ENCODE measurements around the gene AKAP13.
A peak's percentile ranks its signal among the peaks of the same experiment; 100 is the strongest.
"Not testable (repeated sequence)": the region's sequence is repeated elsewhere in the genome, so short reads cannot be mapped to it uniquely, and the experiment has no call there.

AKAP13 gene

GRCh38 chr15:85523530-85523929, 143.1 kb downstream of the AKAP13 start:
- Histone ChIP-seq H3K4me2 (peak overlapping the region; percentile 21 to 90 (median 47); a peak in 17 of 22 replicates), H3K27ac (peak overlapping the region in 3 of 11 experiments; percentile 5 to 22 (median 19); a peak in 2 of 22 replicates), H3K27me3 (no peaks in the 10 kb centered on the region), H3K36me3 (peaks cover 0 to 10% (median 4%) of the 10 kb centered on the region in 11 experiments; a peak in 8 of 22 replicates), H3K9ac (no peak overlapping the region), H4K20me1 (no peaks in the 10 kb centered on the region), H3K4me1 (peaks cover 45 to 67% (median 57%) of the 10 kb centered on the region in 10 experiments), H3K4me3 (no peak overlapping the region), H3K9me3 (replicated peaks in 1 of 11) (no peaks in the 10 kb centered on the region)
- no peak for TF ChIP-seq Cebpa-rat (IDR thresholded peaks at IDR 0.05)

GRCh38 chr15:85525755-85526154, 145.4 kb downstream of the AKAP13 start:
- Histone ChIP-seq H3K4me2 (peak overlapping the region; percentile 76 to 96 (median 90); a peak in 20 of 22 replicates), H3K4me3 (no peak overlapping the region; a peak in 3 of 20 replicates), H4K20me1 (no peaks in the 10 kb centered on the region), H3K27me3 (no peaks in the 10 kb centered on the region), H3K9me3 (replicated peaks in 1 of 11) (no peaks in the 10 kb centered on the region), H3K36me3 (peaks cover 0 to 15% (median 0%) of the 10 kb centered on the region in 11 experiments; a peak in 8 of 22 replicates), H3K27ac (peak overlapping the region; percentile 7 to 96 (median 89); a peak in 19 of 22 replicates), H3K4me1 (peaks cover 59 to 89% (median 79%) of the 10 kb centered on the region in 10 experiments), H3K9ac (peak overlapping the region in 9 of 11 experiments; percentile 56 to 78 (median 73); a peak in 16 of 22 replicates)
- no peak for TF ChIP-seq Cebpa-rat (IDR thresholded peaks at IDR 0.05)

GRCh38 chr15:85527895-85528294, 147.5 kb downstream of the AKAP13 start:
- no peaks in the 10 kb centered on the region for H3K27me3 ChIP-seq
- H3K4me3 ChIP-seq: peak overlapping the region in 8 of 10 experiments; percentile 6 to 52 (median 28); a peak in 9 of 20 replicates
- peaks cover 0 to 7% (median 0%) of the 10 kb centered on the region in 11 experiments; a peak in 3 of 22 replicates for H3K36me3 ChIP-seq
- H3K4me1 ChIP-seq: peaks cover 81 to 100% (median 100%) of the 10 kb centered on the region in 10 experiments
- no peaks in the 10 kb centered on the region for H3K9me3 ChIP-seq (replicated peaks in 1 of 11)
- peak overlapping the region; percentile 72 to 96 (median 89) for H3K27ac ChIP-seq
- peak overlapping the region; percentile 56 to 78 (median 72) for H3K9ac ChIP-seq
- peak overlapping the region; percentile 76 to 96 (median 90) for H3K4me2 ChIP-seq
- peak in 3 of 11 experiments; percentile 33 to 76 (median 65); a peak in 4 of 22 replicates for TF ChIP-seq Cebpa-rat (IDR thresholded peaks at IDR 0.05)
- no peaks in the 10 kb centered on the region for H4K20me1 ChIP-seq

GRCh38 chr15:85530079-85530478, 149.7 kb downstream of the AKAP13 start:
- H3K9me3 ChIP-seq (replicated peaks in 1 of 11): no peaks in the 10 kb centered on the region
- H3K4me1 ChIP-seq: peaks cover 89 to 100% (median 100%) of the 10 kb centered on the region in 10 experiments
- H3K4me2 ChIP-seq: peak overlapping the region in 10 of 11 experiments; percentile 1 to 96 (median 90); a peak in 18 of 22 replicates
- peaks cover 0 to 7% (median 0%) of the 10 kb centered on the region in 11 experiments; a peak in 3 of 22 replicates for H3K36me3 ChIP-seq
- peak overlapping the region in 1 of 11 experiments; percentile 21; a peak in 1 of 22 replicates for H3K9ac ChIP-seq
- peak overlapping the region in 9 of 11 experiments; percentile 8 to 96 (median 90); a peak in 16 of 22 replicates for H3K27ac ChIP-seq
- no peak for TF ChIP-seq Cebpa-rat (IDR thresholded peaks at IDR 0.05)
- H4K20me1 ChIP-seq: no peaks in the 10 kb centered on the region
- no peaks in the 10 kb centered on the region for H3K27me3 ChIP-seq
- no peak overlapping the region for H3K4me3 ChIP-seq

GRCh38 chr15:85531083-85531482, 150.7 kb downstream of the AKAP13 start:
- H3K4me2 ChIP-seq: peak overlapping the region; percentile 76 to 99 (median 90); a peak in 20 of 22 replicates
- peaks cover 90 to 100% (median 100%) of the 10 kb centered on the region in 10 experiments for H3K4me1 ChIP-seq
- H3K9me3 ChIP-seq (replicated peaks in 1 of 11): no peaks in the 10 kb centered on the region
- no peak for TF ChIP-seq Cebpa-rat (IDR thresholded peaks at IDR 0.05)
- H3K4me3 ChIP-seq: no peak overlapping the region
- H4K20me1 ChIP-seq: no peaks in the 10 kb centered on the region
- H3K9ac ChIP-seq: peak overlapping the region in 2 of 11 experiments; percentile 69 to 77; a peak in 1 of 22 replicates
- H3K36me3 ChIP-seq: peaks cover 0 to 7% (median 0%) of the 10 kb centered on the region in 11 experiments; a peak in 3 of 22 replicates
- no peaks in the 10 kb centered on the region for H3K27me3 ChIP-seq
- H3K27ac ChIP-seq: peak overlapping the region in 8 of 11 experiments; percentile 88 to 96 (median 90); a peak in 17 of 22 replicates

- peak overlapping the region in 9 of 11 experiments; percentile 26 to 77 (median 64); a peak in 12 of 22 replicates for H3K9ac ChIP-seq
- H3K36me3 ChIP-seq: peaks cover 0 to 7% (median 0%) of the 10 kb centered on the region in 11 experiments; a peak in 3 of 22 replicates
- H3K4me1 ChIP-seq: peaks cover 90 to 100% (median 100%) of the 10 kb centered on the region in 10 experiments
- H4K20me1 ChIP-seq: no peaks in the 10 kb centered on the region
- peak overlapping the region; percentile 76 to 99 (median 90) for H3K4me2 ChIP-seq
- peak overlapping the region in 1 of 10 experiments; percentile 12; a peak in 2 of 20 replicates for H3K4me3 ChIP-seq
- no peaks in the 10 kb centered on the region for H3K9me3 ChIP-seq (replicated peaks in 1 of 11)
- no peaks in the 10 kb centered on the region for H3K27me3 ChIP-seq
- peak overlapping the region; percentile 18 to 96 (median 89); a peak in 21 of 22 replicates for H3K27ac ChIP-seq
- TF ChIP-seq Cebpa-rat (IDR thresholded peaks at IDR 0.05): no peak
These were observed 152.3 kb downstream of the AKAP13 start for GRCh38 chr15:85532689-85533088.

GRCh38 chr15:85534031-85534430, 153.6 kb downstream of the AKAP13 start:
- Histone ChIP-seq H3K4me3 (peak overlapping the region; percentile 7 to 61 (median 40); a peak in 18 of 20 replicates), H3K4me1 (peaks cover 89 to 100% (median 97%) of the 10 kb centered on the region in 10 experiments), H4K20me1 (no peaks in the 10 kb centered on the region), H3K36me3 (peaks cover 0 to 8% (median 0%) of the 10 kb centered on the region in 11 experiments; a peak in 3 of 22 replicates), H3K27me3 (no peaks in the 10 kb centered on the region), H3K9ac (peak overlapping the region; percentile 51 to 77 (median 73)), H3K9me3 (replicated peaks in 1 of 11) (no peaks in the 10 kb centered on the region), H3K4me2 (peak overlapping the region; percentile 76 to 99 (median 90)), H3K27ac (peak overlapping the region; percentile 74 to 96 (median 89))
- TF ChIP-seq Cebpa-rat (IDR thresholded peaks at IDR 0.05): peak in 1 of 11 experiments; percentile 47; a peak in 1 of 22 replicates

- H3K27me3 ChIP-seq; H3K36me3 ChIP-seq; H3K9me3 ChIP-seq (replicated peaks in 1 of 11); H4K20me1 ChIP-seq: not testable (repeated sequence)
- H3K4me1 ChIP-seq: peaks cover 94 to 100% (median 98%) of the 10 kb centered on the region in 10 experiments
- peak overlapping the region; percentile 20 to 77 (median 73); a peak in 21 of 22 replicates for H3K9ac ChIP-seq
- peak overlapping the region in 1 of 10 experiments; percentile 32; a peak in 2 of 20 replicates for H3K4me3 ChIP-seq
- peak overlapping the region; percentile 74 to 96 (median 89) for H3K27ac ChIP-seq
- H3K4me2 ChIP-seq: peak overlapping the region; percentile 76 to 99 (median 90)
- peak in 6 of 11 experiments; percentile 36 to 69 (median 52); a peak in 11 of 22 replicates for TF ChIP-seq Cebpa-rat (IDR thresholded peaks at IDR 0.05)
These were observed 155.3 kb downstream of the AKAP13 start for GRCh38 chr15:85535533-85536330.

All from BLaER1 treated with 17β-estradiol and CSF1 and Interleukin-3, amounts not matched to agents 10 nM and 100 nM (cell line).